ENCODE measurements around the gene ZNF583.

Gene ZNF583

DNA sequence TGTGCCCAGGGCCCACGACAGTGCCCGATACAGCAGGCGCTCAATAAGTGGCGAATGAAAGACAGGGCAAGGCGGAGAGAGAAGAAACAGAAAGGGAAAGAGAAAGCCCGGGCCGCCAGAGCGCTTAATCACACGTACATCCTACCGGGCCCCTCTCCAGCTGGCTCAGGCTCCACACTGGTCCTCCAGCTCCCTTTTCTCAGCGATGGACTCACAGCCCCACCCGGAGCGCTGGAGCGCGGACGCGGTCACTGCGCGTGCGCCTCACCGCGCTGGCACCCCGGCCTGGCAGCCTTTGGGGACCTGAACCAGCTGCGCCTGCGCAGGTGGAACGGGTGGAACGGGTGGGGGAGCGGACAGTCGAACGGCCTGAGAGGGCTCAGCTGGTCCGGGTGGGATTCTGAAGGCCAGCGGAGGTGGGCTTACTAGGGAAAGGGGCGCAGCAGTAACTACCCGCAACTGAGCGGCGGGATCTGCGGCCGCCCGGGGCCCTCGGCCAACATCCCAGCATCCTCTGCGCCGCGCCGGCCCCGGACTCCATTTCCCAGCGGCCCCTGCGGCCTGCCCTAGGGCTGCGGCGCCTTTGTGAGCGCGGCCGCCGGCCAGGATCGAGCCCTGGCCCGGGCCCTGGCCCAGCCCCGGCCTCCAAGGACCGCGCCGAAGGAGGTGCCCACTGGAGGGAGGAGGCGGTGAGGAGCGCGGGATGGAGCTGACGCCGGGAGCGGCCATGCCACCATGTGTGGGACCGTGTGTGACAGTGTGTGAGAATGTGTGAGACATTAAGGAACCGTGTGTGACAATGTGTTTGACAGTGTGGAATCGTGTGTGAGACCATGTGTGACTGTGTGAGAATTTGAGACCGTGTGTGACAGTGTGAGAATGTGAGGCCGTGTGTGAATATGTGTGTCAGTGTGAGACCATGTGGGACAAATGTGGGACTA lies at the start of gene ZNF583:
ZNF583 (plus strand) TSS at position 569 of the 941 bp plus-strand sequence. CDS start 2,783 bp downstream, outside the sequence.
- peak; percentile 91 for DNase-seq (ENCODE audit: low spot score)
- peaks cover 17% of the 10 kb centered on the region for H3K4me1 Mint-ChIP-seq (ENCODE audit: low read depth)
- peaks cover 71% of the 10 kb centered on the region for H3K9me3 Mint-ChIP-seq
- peak within 1 kb of the TSS; percentile 85 for H3K4me3 Mint-ChIP-seq
- no peaks in the 10 kb centered on the region for H3K27me3 Mint-ChIP-seq (ENCODE audit: low read depth)
- H3K36me3 Mint-ChIP-seq (ENCODE audit: low read depth), result peaks cover 47% of the 10 kb centered on the region
- peak within 1 kb of the TSS; percentile 82 for H3K27ac Mint-ChIP-seq

DNA sequence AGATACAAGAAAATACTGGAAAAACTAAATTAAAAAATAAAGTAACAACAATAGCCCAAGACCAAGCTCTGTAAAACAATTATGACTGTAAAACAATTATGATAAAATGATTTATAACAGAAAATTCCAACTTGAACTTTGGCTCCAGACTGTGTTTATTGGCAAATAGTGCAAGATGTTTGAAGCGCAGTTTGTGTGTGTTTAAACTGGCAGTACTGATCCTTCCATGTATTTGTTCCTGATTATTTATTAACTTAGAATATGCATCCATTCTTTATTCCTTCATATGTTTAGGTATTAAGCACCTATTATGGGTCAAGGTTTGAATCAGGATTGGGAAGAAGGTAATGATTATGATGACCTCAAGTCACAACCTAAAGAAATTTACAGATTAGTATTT lies 48.6 kb upstream of the ZNF583 start:
- peaks cover 31% of the 10 kb centered on the region for H3K9me3 Mint-ChIP-seq
- no peaks in the 10 kb centered on the region for H3K36me3 Mint-ChIP-seq (ENCODE audit: low read depth)
- DNase-seq (ENCODE audit: low spot score), result no peak
- H3K4me1 Mint-ChIP-seq (ENCODE audit: low read depth), result no peaks in the 10 kb centered on the region
- H3K4me3 Mint-ChIP-seq, result no peak overlapping the region
- no peak overlapping the region for H3K27ac Mint-ChIP-seq
- H3K27me3 Mint-ChIP-seq (ENCODE audit: low read depth), result no peaks in the 10 kb centered on the region

DNA sequence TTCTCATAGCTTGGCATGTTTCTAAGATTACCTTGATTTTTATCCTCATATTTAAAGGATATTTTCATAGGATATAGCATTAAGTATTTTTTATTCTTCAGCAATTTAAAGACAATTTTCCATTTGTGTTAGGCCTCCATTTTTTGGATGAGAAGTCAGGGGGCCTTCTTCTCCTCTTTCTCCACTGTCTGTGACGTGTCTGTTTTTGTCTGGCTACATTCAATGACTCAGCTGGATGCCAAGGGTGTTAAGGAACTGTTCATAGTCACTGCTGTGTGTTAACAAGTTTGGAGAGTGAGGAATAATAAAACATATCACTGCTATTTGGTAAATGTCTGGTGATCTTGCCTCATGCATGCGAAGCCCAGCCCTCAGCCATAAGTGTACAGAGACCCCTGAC lies 47.2 kb upstream of the ZNF583 start:
- H3K4me1 Mint-ChIP-seq (ENCODE audit: low read depth), result no peaks in the 10 kb centered on the region
- DNase-seq (ENCODE audit: low spot score), result no peak
- peaks cover 42% of the 10 kb centered on the region for H3K9me3 Mint-ChIP-seq
- H3K27me3 Mint-ChIP-seq (ENCODE audit: low read depth), result no peaks in the 10 kb centered on the region
- H3K4me3 Mint-ChIP-seq, result no peak overlapping the region
- no peak overlapping the region for H3K27ac Mint-ChIP-seq
- no peaks in the 10 kb centered on the region for H3K36me3 Mint-ChIP-seq (ENCODE audit: low read depth)

DNA sequence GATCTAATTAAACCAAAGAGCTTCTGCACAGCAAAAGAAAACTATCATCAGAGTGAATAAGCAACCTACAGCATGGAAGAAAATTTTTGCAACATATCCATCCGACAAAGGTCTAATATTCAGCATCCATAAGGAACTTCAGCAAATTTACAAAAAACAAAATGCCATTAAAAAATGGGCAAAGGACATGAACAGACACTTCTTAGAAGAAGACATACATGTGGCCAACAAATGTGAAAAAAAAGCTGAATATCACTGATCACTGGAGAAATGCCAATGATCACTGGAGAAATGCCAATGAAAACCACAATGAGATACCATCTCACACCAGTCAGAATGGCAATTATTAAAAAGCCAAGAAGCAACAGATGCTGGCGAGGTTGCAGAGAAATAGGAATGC lies 43.3 kb upstream of the ZNF583 start:
- Mint-ChIP-seq H3K9me3 (peaks cover 67% of the 10 kb centered on the region), H3K27ac (no peak overlapping the region), H3K27me3 (ENCODE audit: low read depth) (no peaks in the 10 kb centered on the region), H3K4me3 (no peak overlapping the region), H3K4me1 (ENCODE audit: low read depth) (no peaks in the 10 kb centered on the region), H3K36me3 (ENCODE audit: low read depth) (no peaks in the 10 kb centered on the region)
- DNase-seq (ENCODE audit: low spot score), result no peak

DNA sequence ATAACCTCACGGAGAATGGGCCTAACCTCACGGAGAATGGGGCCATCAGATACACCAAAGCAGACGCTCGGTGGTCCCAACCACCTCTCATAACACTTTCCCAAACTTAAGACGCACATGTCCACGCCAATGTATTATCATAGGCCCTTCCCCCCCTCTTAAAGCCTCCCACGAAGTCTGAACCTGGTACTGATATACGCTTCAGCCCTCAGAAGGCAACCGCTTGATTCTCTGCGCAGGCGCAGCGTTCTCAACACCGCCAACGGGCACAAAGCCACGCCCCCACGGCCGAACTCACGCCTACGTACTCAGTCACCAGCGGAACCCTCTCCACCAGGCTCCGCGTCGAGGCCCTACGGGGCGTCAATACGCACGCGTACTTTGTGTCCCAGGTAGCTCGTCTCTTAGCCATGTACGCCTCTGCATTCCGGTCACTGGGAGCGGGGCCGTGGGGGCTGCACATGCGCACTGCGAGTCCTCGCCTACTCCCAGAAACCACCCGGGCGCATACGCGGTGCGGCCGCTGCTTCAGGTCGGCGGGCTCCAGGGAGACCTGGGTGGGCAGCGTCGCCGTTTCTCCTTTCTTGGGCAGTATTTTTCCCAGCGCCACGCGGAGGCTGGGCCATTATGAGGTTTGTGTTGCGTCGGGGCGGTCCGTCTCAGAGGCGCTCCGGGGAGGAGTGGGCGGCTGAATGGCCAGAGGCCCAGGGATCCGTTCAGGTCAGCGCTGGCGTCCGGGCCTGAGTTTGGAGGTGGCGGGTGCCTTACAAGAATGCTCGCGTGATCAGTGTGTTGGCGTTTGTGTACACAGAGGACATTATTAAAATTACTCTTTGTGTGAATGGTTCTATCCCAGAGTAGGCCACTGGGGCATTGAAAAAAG lies 36.1 kb upstream of the ZNF583 start:
- peak; percentile 72 for DNase-seq (ENCODE audit: low spot score)
- Mint-ChIP-seq H3K27ac (peak overlapping the region; percentile 65), H3K9me3 (peaks cover 72% of the 10 kb centered on the region), H3K27me3 (ENCODE audit: low read depth) (no peaks in the 10 kb centered on the region), H3K36me3 (ENCODE audit: low read depth) (peaks cover 17% of the 10 kb centered on the region), H3K4me1 (ENCODE audit: low read depth) (peaks cover 6% of the 10 kb centered on the region), H3K4me3 (peak overlapping the region; percentile 84)

DNA sequence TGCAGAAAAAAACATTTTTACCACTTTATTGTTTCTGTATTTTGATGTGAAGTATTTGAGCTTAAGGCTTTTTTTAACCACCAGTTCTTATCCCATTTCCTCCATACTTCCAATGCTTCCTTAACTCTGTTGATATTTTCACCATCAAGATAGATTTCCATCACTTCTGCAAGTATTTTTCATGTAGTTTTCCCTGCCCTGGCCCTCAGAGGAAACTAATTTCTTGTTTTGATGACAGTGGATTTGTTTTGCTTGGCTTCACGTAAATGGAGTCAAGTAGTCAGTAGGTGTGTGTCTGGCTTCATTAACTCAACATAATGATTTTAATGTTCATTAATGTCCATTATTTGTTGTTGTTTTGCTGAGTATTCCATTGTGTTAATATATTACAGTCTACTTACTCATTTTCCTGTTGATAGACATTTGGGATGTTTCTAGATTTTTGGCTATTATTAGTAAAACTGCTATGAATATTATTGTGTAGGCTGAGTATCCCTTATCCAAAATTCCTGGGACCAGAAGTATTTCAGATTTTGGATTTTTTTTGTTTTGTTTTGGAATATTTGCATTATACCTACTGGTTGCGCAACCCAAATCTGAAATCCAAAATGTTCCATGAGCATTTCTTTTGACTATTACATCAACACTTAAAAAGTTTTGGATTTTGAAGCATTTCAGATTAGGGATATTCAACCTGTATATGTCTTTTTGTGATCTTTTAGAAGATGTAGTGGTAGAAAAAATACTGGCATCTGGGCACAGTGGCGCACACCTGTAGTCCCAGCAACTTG lies 34.1 kb upstream of the ZNF583 start:
- DNase-seq (ENCODE audit: low spot score), result no peak
- Mint-ChIP-seq H3K4me3 (peak overlapping the region; percentile 32), H3K36me3 (ENCODE audit: low read depth) (peaks cover 35% of the 10 kb centered on the region), H3K27me3 (ENCODE audit: low read depth) (no peaks in the 10 kb centered on the region), H3K9me3 (peaks cover 76% of the 10 kb centered on the region), H3K4me1 (ENCODE audit: low read depth) (peaks cover 6% of the 10 kb centered on the region), H3K27ac (no peak overlapping the region)

DNA sequence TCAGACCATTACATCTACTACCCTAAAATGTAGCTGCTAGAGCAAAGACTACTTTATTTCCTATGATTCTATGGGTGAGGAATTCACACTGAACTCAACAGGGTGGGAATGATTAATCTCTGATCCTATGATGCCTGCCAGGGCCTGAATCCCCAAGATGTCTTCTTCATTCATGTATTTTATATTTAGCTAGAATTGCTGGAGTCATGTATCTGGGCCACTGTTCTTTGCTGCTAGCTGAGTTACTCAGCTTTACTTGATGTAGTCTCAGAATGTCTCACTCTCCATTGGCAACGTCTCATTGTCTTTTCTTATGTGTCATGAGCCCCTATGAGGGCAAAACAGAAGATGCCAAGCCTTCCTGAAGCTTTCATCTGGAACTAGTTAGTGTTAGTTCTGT lies 31.9 kb upstream of the ZNF583 start:
- no peak overlapping the region for H3K4me3 Mint-ChIP-seq
- no peak overlapping the region for H3K27ac Mint-ChIP-seq
- H3K27me3 Mint-ChIP-seq (ENCODE audit: low read depth), result no peaks in the 10 kb centered on the region
- H3K9me3 Mint-ChIP-seq, result peaks cover 75% of the 10 kb centered on the region
- H3K36me3 Mint-ChIP-seq (ENCODE audit: low read depth), result peaks cover 51% of the 10 kb centered on the region
- H3K4me1 Mint-ChIP-seq (ENCODE audit: low read depth), result peaks cover 6% of the 10 kb centered on the region
- no peak for DNase-seq (ENCODE audit: low spot score)

DNA sequence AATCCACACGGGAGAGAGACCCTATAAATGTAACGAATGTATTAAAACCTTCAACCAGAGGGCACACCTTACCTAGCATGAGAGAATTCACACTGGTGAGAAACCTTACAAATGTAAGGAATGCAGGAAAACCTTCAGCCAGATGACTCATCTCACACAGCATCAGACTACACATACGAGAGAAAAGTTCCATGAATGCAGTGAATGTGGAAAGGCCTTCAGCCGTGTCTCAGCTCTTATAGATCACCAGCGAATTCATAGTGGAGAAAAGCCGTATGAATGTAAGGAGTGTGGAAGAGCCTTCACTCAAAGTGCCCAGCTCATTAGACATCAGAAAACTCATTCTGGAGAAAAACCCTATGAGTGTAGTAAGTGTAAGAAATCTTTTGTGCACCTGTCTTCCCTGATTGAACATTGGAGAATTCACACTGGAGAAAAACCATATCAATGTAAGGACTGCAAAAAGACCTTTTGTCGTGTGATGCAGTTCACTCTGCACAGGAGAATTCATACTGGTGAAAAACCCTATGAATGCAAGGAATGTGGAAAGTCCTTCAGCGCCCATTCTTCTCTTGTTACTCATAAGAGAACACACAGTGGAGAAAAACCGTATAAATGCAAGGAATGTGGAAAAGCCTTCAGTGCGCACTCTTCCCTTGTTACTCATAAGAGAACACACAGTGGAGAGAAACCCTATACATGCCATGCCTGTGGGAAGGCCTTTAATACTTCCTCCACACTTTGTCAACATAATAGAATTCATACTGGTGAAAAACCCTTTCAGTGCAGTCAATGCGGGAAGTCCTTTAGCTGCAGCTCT lies 26.8 kb upstream of the ZNF583 start:
- no peak overlapping the region for H3K27ac Mint-ChIP-seq
- H3K4me3 Mint-ChIP-seq, result no peak overlapping the region
- peaks cover 83% of the 10 kb centered on the region for H3K9me3 Mint-ChIP-seq
- H3K4me1 Mint-ChIP-seq (ENCODE audit: low read depth), result no peaks in the 10 kb centered on the region
- H3K36me3 Mint-ChIP-seq (ENCODE audit: low read depth), result peaks cover 48% of the 10 kb centered on the region
- H3K27me3 Mint-ChIP-seq (ENCODE audit: low read depth), result no peaks in the 10 kb centered on the region
- no peak for DNase-seq (ENCODE audit: low spot score)

DNA sequence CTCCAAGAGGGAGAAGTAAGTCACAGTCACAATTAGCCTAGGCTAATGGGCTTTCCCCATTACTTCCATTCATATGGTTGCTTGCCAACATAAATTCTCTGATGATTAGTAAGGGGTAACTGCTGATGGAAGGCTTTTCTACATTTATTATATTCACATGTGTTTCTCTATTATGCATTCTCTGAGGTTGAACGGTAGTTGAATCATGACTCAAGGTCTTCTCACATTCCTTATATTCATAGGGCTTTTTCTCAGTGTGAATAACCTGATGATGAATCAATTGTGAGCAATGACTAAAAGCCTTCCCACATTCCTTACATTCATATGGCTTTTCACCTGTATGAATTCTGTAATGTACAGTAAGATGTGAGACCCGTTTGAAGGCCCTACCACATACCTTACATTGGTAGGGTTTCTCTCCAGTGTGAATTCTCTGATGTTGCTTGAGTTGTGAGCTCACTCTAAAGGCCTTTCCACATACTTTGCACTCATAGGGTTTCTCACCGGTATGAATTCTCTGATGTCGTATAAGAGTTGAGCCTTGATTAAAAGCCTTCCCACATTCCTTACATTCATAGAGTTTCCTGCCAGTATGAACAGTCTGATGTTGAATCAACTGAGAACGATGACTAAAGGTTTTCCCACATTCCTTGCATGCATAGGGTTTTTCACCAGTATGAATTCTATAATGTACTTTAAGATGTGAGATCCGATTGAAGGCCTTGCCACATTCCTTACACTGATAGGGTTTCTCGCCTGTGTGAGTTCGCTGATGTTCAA lies 20.1 kb upstream of the ZNF583 start:
- peaks cover 7% of the 10 kb centered on the region for H3K36me3 Mint-ChIP-seq (ENCODE audit: low read depth)
- H3K27ac Mint-ChIP-seq, result no peak overlapping the region
- H3K4me1 Mint-ChIP-seq (ENCODE audit: low read depth), result no peaks in the 10 kb centered on the region
- no peaks in the 10 kb centered on the region for H3K27me3 Mint-ChIP-seq (ENCODE audit: low read depth)
- no peak overlapping the region for H3K4me3 Mint-ChIP-seq
- H3K9me3 Mint-ChIP-seq, result peaks cover 74% of the 10 kb centered on the region
- no peak for DNase-seq (ENCODE audit: low spot score)

DNA sequence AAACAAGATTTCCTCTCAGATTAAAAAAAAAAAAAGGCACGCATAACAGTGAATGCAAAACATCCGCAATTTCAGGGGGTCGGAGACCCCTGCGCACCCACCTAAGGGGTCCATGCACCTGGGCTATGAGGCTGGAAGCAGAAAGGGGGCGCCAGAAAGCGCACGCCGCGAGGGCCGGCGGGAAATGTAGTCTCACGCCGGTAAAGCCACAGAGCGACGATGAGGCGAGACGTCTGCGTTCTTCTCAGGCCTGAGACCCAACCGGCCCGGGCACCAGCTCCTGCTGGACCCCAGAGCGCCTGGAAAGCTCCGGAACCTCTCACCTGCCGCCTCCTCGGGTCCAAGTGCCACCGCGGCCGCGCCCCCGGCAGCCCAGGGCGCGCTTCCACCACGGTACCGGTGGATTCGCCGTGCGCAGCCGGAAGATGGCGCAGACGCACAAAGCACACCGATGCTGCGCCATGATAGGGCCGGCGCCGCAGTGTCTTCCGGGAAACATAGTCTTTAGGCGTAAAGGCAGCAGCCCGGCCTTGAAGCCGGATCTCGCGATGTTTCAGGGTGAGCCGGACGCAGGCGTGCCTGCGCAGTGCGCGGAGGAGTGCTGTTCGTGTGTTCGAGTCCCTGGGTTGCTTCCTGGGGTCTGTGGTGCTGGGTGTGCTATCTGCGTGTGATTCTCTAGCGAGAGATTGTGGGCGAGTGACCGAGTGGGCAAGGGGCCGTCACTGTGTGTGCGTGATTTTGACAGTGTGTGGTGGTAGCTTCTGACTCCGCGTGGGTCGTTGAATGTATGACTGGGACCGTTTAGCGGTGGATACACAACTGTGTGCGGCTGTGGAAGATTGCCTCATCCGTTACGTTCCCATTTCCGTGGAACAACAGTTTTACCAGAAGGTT lies 10.8 kb upstream of the ZNF583 start, which contains the start of gene ZNF582:
ZNF582 (minus strand) TSS at position 416 of the 894 bp plus-strand sequence. CDS start 1,782 bp downstream, outside the sequence.
- Mint-ChIP-seq H3K4me3 (peak within 1 kb of the TSS; percentile 97), H3K9me3 (peaks cover 74% of the 10 kb centered on the region), H3K36me3 (ENCODE audit: low read depth) (peaks cover 12% of the 10 kb centered on the region), H3K4me1 (ENCODE audit: low read depth) (peaks cover 7% of the 10 kb centered on the region), H3K27ac (peak within 1 kb of the TSS; percentile 94), H3K27me3 (ENCODE audit: low read depth) (no peaks in the 10 kb centered on the region)
- DNase-seq (ENCODE audit: low spot score), result peak; percentile 87

DNA sequence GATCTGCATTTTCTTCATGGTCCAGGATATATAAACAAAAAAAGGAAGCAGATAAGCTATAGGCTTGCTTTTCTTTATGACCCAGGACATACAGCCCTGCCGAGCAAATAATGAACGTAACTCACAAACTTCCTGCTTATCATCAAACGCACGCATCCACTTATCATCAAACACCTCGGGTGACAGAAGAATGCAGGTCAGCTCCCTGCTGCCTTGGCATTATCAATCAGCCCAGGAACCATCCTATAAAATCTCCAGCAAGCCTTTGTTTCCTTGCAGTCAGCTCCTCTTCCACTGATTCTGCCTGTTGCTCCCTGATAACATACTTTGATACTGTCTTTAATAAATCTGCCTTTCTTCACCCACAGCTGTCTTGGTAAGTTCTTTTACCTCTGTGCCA lies 5.3 kb upstream of the ZNF583 start:
- Mint-ChIP-seq H3K9me3 (peaks cover 78% of the 10 kb centered on the region), H3K4me1 (ENCODE audit: low read depth) (peaks cover 8% of the 10 kb centered on the region), H3K36me3 (ENCODE audit: low read depth) (peaks cover 20% of the 10 kb centered on the region), H3K27me3 (ENCODE audit: low read depth) (no peaks in the 10 kb centered on the region), H3K27ac (no peak overlapping the region), H3K4me3 (no peak overlapping the region)
- no peak for DNase-seq (ENCODE audit: low spot score)
